ENCODE data around the gene ARHGAP6.

GRCh38 chrX:11619441-11619840, 46.3 kb downstream of the ARHGAP6 start:
- no peak for TF ChIP-seq EZH2 (IDR thresholded peaks at IDR 0.05; ENCODE audit: borderline replicate concordance, low read depth, low read length, severe bottlenecking)
- TF ChIP-seq, protein P1, sequence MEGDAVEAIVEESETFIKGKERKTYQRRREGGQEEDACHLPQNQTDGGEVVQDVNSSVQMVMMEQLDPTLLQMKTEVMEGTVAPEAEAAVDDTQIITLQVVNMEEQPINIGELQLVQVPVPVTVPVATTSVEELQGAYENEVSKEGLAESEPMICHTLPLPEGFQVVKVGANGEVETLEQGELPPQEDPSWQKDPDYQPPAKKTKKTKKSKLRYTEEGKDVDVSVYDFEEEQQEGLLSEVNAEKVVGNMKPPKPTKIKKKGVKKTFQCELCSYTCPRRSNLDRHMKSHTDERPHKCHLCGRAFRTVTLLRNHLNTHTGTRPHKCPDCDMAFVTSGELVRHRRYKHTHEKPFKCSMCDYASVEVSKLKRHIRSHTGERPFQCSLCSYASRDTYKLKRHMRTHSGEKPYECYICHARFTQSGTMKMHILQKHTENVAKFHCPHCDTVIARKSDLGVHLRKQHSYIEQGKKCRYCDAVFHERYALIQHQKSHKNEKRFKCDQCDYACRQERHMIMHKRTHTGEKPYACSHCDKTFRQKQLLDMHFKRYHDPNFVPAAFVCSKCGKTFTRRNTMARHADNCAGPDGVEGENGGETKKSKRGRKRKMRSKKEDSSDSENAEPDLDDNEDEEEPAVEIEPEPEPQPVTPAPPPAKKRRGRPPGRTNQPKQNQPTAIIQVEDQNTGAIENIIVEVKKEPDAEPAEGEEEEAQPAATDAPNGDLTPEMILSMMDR (IDR thresholded peaks at IDR 0.05; ENCODE audit: extremely low read depth in 1 of 2, insufficient read depth in 1 of 2, low read depth in 1 of 2, low read length in 2 of 2): no peak
- no peak for TF ChIP-seq MAX (IDR thresholded peaks at IDR 0.05; ENCODE audit: insufficient read depth, insufficient read length)
- TF ChIP-seq POLR2AphosphoS5 (IDR thresholded peaks at IDR 0.05; ENCODE audit: insufficient read depth, low read depth, low read length): no peak
- no peak for TF ChIP-seq POLR2A (IDR thresholded peaks at IDR 0.05; ENCODE audit: low read depth, low read length)
- TF ChIP-seq MYC (IDR thresholded peaks at IDR 0.05; ENCODE audit: low read depth, low read length): no peak
- no peak for TF ChIP-seq FOS (IDR thresholded peaks at IDR 0.05; ENCODE audit: borderline replicate concordance, insufficient read depth, low read length)
